Uterus (tissue), 2 donors: Measurements from ENCODE around the gene CFC1B.
"Not testable (repeated sequence)": the region's sequence is repeated elsewhere in the genome, so short reads cannot be mapped to it uniquely, and the experiment has no call there.

Source experiments
- POLR2A ChIP-seq, 2 donors: fragments of 450-650 bp; IDR thresholded peaks; one replicate each; pipeline ENCODE4 v1.6.1; 2016; ENCODE audit warnings: antibody characterized with exemption in 2 of 2, mild to moderate bottlenecking in 1 of 2, moderate library complexity in 1 of 2
- TF ChIP-seq, protein P1 (sequence below), 4 experiments: fragments of 200-600 bp in 2 of 4; fragments of 450-650 bp in 2 of 4; sonication (generic) in 2 of 4; IDR thresholded peaks; one replicate each; pipeline ENCODE4 v1.5.1; 2016 to 2019; ENCODE audit warnings: antibody characterized with exemption in 4 of 4, mild to moderate bottlenecking in 2 of 4, moderate library complexity in 1 of 4

DNA sequence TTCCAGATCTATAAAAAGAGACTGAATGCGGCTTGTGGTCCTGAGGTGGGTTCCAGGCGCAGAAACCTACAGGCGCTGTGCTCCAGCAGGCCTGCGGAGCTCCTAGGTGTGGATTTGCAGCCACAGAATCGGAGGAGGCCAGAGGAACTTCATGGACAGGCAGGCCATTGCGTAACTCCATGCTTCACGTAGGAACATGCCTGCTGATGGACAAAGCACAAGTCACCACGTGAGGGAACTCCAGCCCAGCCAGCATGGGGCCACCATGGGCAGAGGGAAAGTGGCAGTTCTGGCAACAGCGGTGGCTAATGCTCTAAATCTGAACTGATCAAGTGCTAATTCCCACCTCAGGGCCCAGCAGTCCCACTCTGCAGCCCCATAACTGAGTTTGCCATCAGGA, 17.2 kb downstream of the CFC1B start:
- TF ChIP-seq, protein P1, sequence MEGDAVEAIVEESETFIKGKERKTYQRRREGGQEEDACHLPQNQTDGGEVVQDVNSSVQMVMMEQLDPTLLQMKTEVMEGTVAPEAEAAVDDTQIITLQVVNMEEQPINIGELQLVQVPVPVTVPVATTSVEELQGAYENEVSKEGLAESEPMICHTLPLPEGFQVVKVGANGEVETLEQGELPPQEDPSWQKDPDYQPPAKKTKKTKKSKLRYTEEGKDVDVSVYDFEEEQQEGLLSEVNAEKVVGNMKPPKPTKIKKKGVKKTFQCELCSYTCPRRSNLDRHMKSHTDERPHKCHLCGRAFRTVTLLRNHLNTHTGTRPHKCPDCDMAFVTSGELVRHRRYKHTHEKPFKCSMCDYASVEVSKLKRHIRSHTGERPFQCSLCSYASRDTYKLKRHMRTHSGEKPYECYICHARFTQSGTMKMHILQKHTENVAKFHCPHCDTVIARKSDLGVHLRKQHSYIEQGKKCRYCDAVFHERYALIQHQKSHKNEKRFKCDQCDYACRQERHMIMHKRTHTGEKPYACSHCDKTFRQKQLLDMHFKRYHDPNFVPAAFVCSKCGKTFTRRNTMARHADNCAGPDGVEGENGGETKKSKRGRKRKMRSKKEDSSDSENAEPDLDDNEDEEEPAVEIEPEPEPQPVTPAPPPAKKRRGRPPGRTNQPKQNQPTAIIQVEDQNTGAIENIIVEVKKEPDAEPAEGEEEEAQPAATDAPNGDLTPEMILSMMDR (IDR thresholded peaks at IDR 0.05) = not testable (repeated sequence)
- not testable (repeated sequence) for TF ChIP-seq POLR2A (IDR thresholded peaks at IDR 0.05)
